OCI-LY3 (cell line): ENCODE results near the gene ZSWIM6.

Experiments
- EZH2phosphoT487 ChIP-seq: fragments of 200-600 bp; shearing (Covaris generic); IDR thresholded peaks from 2 replicates; pipeline ENCODE4 v1.6.1; 2018; ENCODE audit warnings: antibody characterized with exemption, mixed run types, low read depth
- TF ChIP-seq, protein P1 (sequence below): fragments of 200-600, 300-600 bp; sonication (generic); IDR thresholded peaks from 2 replicates; pipeline ENCODE4 v1.5.1; 2014; ENCODE audit warnings: antibody characterized with exemption, low read length, low read depth

DNA sequence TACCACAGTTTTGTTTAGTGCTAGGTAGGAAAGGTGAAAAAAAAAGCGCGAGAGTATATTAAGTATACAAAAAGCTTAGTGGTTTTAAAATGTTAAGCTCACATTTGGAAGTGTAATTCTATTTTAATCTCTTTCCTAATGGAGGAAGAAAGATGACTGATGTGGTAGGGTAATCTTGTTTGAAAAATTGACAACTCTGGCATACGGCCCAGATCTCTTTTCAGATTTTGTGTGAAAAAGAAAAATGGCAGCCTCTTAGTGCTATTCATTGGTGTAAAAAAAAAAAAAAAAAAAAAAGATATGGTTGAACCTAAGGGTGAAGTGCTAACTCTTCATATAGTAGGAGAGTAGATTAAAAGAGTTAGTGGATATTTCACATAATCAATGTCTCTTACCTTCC is 108.0 kb downstream of the ZSWIM6 start:
- TF ChIP-seq, protein P1, sequence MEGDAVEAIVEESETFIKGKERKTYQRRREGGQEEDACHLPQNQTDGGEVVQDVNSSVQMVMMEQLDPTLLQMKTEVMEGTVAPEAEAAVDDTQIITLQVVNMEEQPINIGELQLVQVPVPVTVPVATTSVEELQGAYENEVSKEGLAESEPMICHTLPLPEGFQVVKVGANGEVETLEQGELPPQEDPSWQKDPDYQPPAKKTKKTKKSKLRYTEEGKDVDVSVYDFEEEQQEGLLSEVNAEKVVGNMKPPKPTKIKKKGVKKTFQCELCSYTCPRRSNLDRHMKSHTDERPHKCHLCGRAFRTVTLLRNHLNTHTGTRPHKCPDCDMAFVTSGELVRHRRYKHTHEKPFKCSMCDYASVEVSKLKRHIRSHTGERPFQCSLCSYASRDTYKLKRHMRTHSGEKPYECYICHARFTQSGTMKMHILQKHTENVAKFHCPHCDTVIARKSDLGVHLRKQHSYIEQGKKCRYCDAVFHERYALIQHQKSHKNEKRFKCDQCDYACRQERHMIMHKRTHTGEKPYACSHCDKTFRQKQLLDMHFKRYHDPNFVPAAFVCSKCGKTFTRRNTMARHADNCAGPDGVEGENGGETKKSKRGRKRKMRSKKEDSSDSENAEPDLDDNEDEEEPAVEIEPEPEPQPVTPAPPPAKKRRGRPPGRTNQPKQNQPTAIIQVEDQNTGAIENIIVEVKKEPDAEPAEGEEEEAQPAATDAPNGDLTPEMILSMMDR: no peak
- no peak for TF ChIP-seq EZH2phosphoT487
